Heart right ventricle (tissue), 16 donors: Measurements from ENCODE around the gene YBX2. TPM values are rescaled to one million over a fixed set of nuclear protein-coding genes. Genes with fewer than 3 reads are reported as not detected.
"Not testable (repeated sequence)": the region's sequence is repeated elsewhere in the genome, so short reads cannot be mapped to it uniquely, and the experiment has no call there.

Experiments
- ATAC-seq, 8 donors: fragments of 200-7000 bp; cut with Tn5 transposase; one replicate each; pipeline ENCODE4 v1.9.1; 2020; ENCODE audit warnings: mild to moderate bottlenecking in 8 of 8, moderate library complexity in 8 of 8, moderate number of reproducible peaks in 1 of 8
- DNase-seq, 2 donors: peaks; one replicate each; pipeline ENCODE4 v3.0.0-alpha.2; 2020
- H3K27ac ChIP-seq, 10 donors: fragments of 200-600 bp; sonication (generic) in 2 of 10; one replicate each; pipeline versions ENCODE4 v1.5.0 to v1.8.0; 2020 to 2022; ENCODE audit warnings: mild to moderate bottlenecking in 3 of 10
- H3K27me3 ChIP-seq, 7 donors: fragments of 200-600 bp; one replicate each; pipeline ENCODE4 v1.8.0; 2021 to 2022; ENCODE audit warnings: mild to moderate bottlenecking in 2 of 7
- H3K36me3 ChIP-seq, 9 donors: fragments of 200-600 bp; sonication (generic) in 1 of 9; one replicate each; pipeline versions ENCODE4 v1.5.0 to v1.8.0; 2020 to 2022; ENCODE audit warnings: mild to moderate bottlenecking in 2 of 9
- H3K4me1 ChIP-seq, 9 donors: fragments of 200-600 bp; sonication (generic) in 1 of 9; one replicate each; pipeline versions ENCODE4 v1.5.0 to v1.8.0; 2020 to 2022; ENCODE audit warnings: mild to moderate bottlenecking in 4 of 9
- H3K4me3 ChIP-seq, 10 donors: fragments of 200-600 bp; sonication (generic) in 2 of 10; one replicate each; pipeline versions ENCODE4 v1.5.0 to v1.8.0; 2020 to 2022; ENCODE audit warnings: mild to moderate bottlenecking in 7 of 10, moderate library complexity in 2 of 10
- H3K9me3 ChIP-seq, 11 donors: fragments of 200-600 bp in 10 of 11; sonication (generic) in 2 of 11; one replicate each; pipeline versions ENCODE4 v1.5.0 to v1.8.0; 2013 to 2022; ENCODE audit warnings: mild to moderate bottlenecking in 2 of 11, control low read depth in 1 of 11, moderate library complexity in 1 of 11
- CTCF ChIP-seq, 9 donors: fragments of 200-600 bp; sonication (generic) in 2 of 9; IDR thresholded peaks; one replicate each; pipeline versions ENCODE4 v1.5.0 to v1.8.0; 2021 to 2022; ENCODE audit warnings: antibody characterized with exemption in 9 of 9, mild to moderate bottlenecking in 5 of 9, moderate library complexity in 1 of 9
- WGBS, 2 donors: extraction: QIAGEN DNeasy Blood & Tissue Kit; methylation state at CpG; one replicate each; pipeline ENCODE4 v1.1.7; 2013; ENCODE audit warnings: inconsistent platforms in 1 of 2; 5-methylcytosine and 5-hydroxymethylcytosine counted together
- intact Hi-C, 10 donors: fragments of 100-400 bp; cut with DNase I; formaldehyde crosslinking; loops; one replicate each; pipeline versions ENCODE4 v1.11.1 to v1.14.2; 2022
- polyA plus RNA-seq, 2 donors: library from polyadenylated mRNA; stranded (reverse); fragments of 200-250 nt; gene quantifications; one replicate each; pipeline ENCODE4 v1.2.3, GENCODE V29; 2013
- total RNA-seq, 10 donors: library from RNA; stranded (reverse); fragmentation: NEBNext Ultra II Directional in 3 of 10; extraction: Animal tissue kit (Norgen Biotek cat#: 25700) in 3 of 10; gene quantifications; one replicate each; pipeline versions ENCODE4 v1.2.1 to v1.2.4, GENCODE V29; 2021 to 2023
- donor health status: Arrhythmogenic right ventricular cardiomyopathy.
- donor health status: ischemic (EF 13 %, LVEDD 7.1; RV severe dilation, severe dysfunction).
- donor health status: healthy with polysubstance abuse.
- donor health status: DM: no; HTN: yes; CAD: no.
- donor health status: DM: no; HTN: no; CAD: no.
- donor health status: ischemic (EF 25% LVEDD 6.9; RV normal size, moderate dysfunction).
- donor health status: ischemic (EF 25% LVEDD 5.7; RV mildly dilated, moderate dysfunction).
- donor health status: healthy.
- donor health status: DM: yes; HTN: yes; CAD: no.
- donor health status: Ischemic cardiomyopathy.
- donor health status: ischemic (EF 35%, LVEDD 5.7; RV mildly dilated, moderate dysfunction).
- donor health status: nonischemic (EF 11% LVEDD 7.7; RV severe dilation, severe dysfunction).
- donor health status: DM: yes; HTN: yes; CAD: no.
- donor health status: PGD.
- donor health status: ischemic (EF 29% LVEDD 5.4; RV normal size, mild dysfunction).
- donor health status: nonischemic (EF 23%, LVEDD 6.1; RV moderate dilation, normal function).

YBX2 gene
- total and polyA plus RNA-seq, 12 donors = 0.42 to 2.6 (median 1.2) TPM

GRCh38 chr17:7246779-7247178 lies 47.7 kb downstream of the YBX2 start:
- intact Hi-C loops = no loop called here
- no peak overlapping the region for H3K27ac ChIP-seq
- H3K4me3 ChIP-seq = no peak overlapping the region
- ATAC-seq (no peak), DNase-seq (no peak)
- H3K9me3 ChIP-seq = no peaks in the 10 kb centered on the region
- peaks cover 0 to 39% (median 15%) of the 10 kb centered on the region in 9 donors for H3K36me3 ChIP-seq
- no peaks in the 10 kb centered on the region for H3K27me3 ChIP-seq
- no peak for TF ChIP-seq CTCF (IDR thresholded peaks at IDR 0.05)
- peaks cover 13 to 53% (median 38%) of the 10 kb centered on the region in 9 donors for H3K4me1 ChIP-seq
- 90 to 93% methylated on average over 5 of the region's 5 CpGs for WGBS, 2 donors

DNA sequence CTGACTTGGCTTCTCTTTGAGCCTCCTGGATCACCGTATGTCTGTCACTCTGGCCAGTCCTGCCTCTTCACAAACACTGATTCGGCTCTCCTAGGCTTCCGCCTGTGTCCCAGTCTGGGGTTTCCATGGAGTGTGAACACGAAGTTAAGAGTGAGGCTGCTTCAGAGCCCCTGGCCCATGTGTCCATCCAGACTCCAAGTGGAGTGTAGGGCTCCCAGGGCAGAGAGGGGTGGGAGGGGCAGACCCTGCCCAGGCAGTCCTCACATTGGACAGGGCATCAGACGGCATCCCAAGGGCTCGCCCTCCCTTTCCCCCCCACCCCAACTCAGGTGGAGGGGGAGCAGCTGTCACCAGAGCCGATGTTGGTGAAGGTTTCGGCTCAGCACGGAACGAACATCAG lies 50.6 kb downstream of the YBX2 start:
- intact Hi-C loops = loop anchor here in 2 of 10 donors (2.0 to 5.0 kb wide), 2 partner anchors 63 kb away; partner anchors contain the start of gene EIF5A (in 2 of the 2)
- H3K27me3 ChIP-seq, DNase-seq, ATAC-seq, H3K9me3 ChIP-seq: not testable (repeated sequence)
- H3K4me3 ChIP-seq = peak overlapping the region in 4 of 10 donors; percentile 86 to 97 (median 92)
- H3K4me1 ChIP-seq = peaks cover 17 to 51% (median 35%) of the 10 kb centered on the region in 9 donors
- WGBS, 2 donors = 76 to 79% methylated on average over 10 of the region's 10 CpGs
- peak overlapping the region in 8 of 10 donors; percentile 88 to 100 (median 97) for H3K27ac ChIP-seq
- H3K36me3 ChIP-seq = peaks cover 0 to 55% (median 15%) of the 10 kb centered on the region in 9 donors

DNA sequence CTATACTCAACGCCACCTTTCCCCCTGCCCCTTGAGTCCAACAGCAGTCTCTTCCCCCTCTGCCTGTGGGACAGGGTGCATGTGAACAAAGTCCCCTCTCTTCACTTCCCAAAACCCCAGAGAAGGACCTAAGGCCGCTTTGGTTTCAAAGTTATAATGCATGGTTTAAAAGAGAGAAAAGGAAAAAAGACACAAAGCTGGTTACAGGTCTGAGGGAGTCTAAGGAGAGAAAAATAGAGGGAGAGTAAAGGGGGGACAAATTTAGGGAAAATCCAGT lies 51.0 kb downstream of the YBX2 start:
- DNase-seq (no peak), ATAC-seq (no peak)
- Histone ChIP-seq H3K9me3 (no peaks in the 10 kb centered on the region), H3K4me3 (peak overlapping the region; percentile 68 to 97 (median 84)), H3K27ac (peak overlapping the region; percentile 88 to 100 (median 96)), H3K36me3 (peaks cover 0 to 55% (median 15%) of the 10 kb centered on the region in 9 donors), H3K27me3 (no peaks in the 10 kb centered on the region), H3K4me1 (peaks cover 14 to 46% (median 31%) of the 10 kb centered on the region in 9 donors)
- 32 to 34% methylated on average over 2 of the region's 2 CpGs for WGBS, 2 donors
- intact Hi-C loops = loop anchor here in 2 of 10 donors (2.0 to 5.0 kb wide), 2 partner anchors 63 to 64 kb away; partner anchors contain the start of gene EIF5A (in 2 of the 2)
- TF ChIP-seq CTCF (IDR thresholded peaks at IDR 0.05) = no peak

DNA sequence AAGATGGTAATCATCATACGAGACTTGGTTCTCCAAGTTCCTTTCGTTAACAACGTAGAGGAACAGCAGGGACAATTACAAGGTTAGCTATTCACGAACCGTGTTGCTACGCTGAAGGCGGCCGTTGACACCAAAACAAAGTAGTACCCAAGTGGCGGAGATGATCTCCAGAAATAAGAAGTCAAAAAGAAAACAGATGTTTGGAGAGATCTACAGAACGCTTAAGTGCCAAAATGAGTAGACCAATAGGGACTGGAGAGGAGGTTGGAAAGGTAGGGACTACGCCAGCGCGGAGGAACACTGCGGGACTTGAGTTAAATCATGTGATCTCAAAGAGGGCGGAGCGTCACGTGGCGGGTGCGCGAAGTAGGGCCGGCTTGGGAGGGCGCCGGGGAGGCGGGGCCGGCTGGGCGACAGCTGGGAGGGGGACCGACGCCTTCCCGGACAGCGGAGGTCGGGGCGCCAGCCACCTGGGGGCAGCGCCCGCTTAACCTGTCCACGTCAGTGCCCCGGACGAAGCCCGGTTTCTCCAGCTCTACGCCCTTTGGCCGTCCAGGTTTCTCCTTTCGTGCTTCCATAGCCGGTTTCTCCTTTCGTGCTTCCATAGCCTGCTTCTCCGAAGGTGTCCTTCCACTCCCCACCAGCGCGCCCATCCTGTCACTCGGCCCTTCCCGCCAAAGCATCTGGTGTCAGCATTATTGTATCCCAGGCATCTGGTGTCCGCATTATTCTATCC lies 51.6 kb downstream of the YBX2 start:
- TF ChIP-seq CTCF (IDR thresholded peaks at IDR 0.05) = peak in 3 of 9 donors; percentile 28 to 42 (median 36)
- intact Hi-C loops = loop anchor here in 2 of 10 donors (2.0 to 5.0 kb wide), 2 partner anchors 64 kb away; partner anchors contain the start of gene EIF5A (in 2 of the 2)
- DNase-seq = peak; percentile 96 to 98
- Histone ChIP-seq H3K9me3 (no peaks in the 10 kb centered on the region), H3K27me3 (no peaks in the 10 kb centered on the region), H3K27ac (peak overlapping the region; percentile 88 to 100 (median 96)), H3K4me3 (peak overlapping the region; percentile 68 to 97 (median 84)), H3K4me1 (peaks cover 14 to 41% (median 28%) of the 10 kb centered on the region in 9 donors), H3K36me3 (peaks cover 0 to 55% (median 15%) of the 10 kb centered on the region in 9 donors)
- peak; percentile 54 to 79 (median 66) for ATAC-seq
- 0 to 1% methylated on average over 49 of the region's 49 CpGs for WGBS, 2 donors
